ES-I3 (cell line): ENCODE data around the gene NCAPH2.

Experiments used
- H3K36me3 ChIP-seq: 2 replicates; pipeline ENCODE4 v1.6.1; 2013; ENCODE audit warnings: mild to moderate bottlenecking, low read length, control low read depth, moderate library complexity; ENCODE audit not compliant: insufficient read depth
- H3K4me1 ChIP-seq: 2 replicates; pipeline ENCODE4 v1.6.1; 2013; ENCODE audit warnings: mild to moderate bottlenecking, control low read depth, low read length; ENCODE audit not compliant: insufficient read depth
- H3K9ac ChIP-seq: 2 replicates; pipeline ENCODE4 v1.6.1; 2013; ENCODE audit warnings: low read depth, mild to moderate bottlenecking, low read length, moderate library complexity
- H3K9me3 ChIP-seq: 2 replicates; pipeline ENCODE4 v1.6.1; 2013; ENCODE audit warnings: mild to moderate bottlenecking, low read length, moderate library complexity; ENCODE audit not compliant: control insufficient read depth, insufficient read depth

The NCAPH2 gene

DNA sequence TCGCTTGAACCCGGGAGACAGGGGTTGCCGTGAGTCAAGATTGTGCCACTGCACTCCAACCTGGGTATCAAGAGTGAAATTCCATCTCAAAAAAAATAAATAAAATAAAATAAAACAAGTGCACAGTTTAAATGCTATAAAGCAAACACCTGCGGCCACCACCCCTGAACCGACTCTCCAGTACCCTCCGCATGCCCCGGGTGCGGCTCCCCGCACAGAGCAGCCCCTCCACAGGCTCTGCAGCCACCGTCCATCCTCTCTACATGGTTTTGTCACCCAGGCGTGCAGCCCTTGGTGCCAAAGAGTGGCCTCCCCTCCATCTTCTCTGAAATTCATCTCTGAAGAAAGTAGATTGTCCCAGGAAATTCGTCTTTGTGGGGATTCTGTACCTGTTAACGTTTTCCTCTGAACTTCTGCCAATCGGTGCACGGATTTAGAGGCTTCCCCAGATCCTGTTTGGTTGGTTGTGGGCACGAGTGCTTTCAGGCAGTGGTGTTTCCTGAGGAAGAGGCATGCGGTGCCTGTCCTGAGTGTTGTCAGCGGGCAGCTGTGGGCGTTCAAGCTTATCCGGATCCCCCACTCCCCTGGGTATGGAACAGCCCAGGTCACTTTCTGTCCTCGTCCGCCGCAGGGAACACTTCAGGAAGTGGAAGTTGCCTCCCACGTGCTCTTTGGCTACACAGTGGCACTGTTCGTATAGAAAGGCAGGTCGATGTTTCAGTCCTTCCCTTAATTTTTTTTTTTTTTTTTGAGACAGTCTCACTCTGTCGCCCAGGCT is 17.3 kb upstream of the NCAPH2 start:
- H3K9me3 ChIP-seq: no peaks in the 10 kb centered on the region
- H3K9ac ChIP-seq: no peak overlapping the region
- H3K4me1 ChIP-seq: no peaks in the 10 kb centered on the region
- H3K36me3 ChIP-seq: no peaks in the 10 kb centered on the region

DNA sequence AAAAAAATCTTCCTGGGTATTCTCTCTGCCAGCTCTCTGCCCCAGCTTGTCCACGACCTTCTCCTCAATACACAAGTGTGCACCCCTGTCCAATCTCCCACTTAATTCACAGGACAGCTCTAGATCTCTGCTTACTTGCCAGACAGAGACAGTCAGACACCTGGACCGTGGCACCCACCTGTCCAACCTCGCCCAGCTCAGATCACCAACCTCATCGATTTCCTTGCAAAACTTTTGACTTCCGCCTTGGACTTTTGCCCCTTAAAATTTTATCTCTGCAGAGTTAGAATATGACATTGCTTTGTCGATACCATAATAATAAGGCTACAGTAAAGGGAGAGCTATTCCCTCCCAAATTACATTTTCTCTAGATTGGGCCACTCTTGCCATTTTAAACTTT is 10.9 kb upstream of the NCAPH2 start:
- Histone ChIP-seq H3K36me3 (no peaks in the 10 kb centered on the region), H3K9ac (no peak overlapping the region), H3K4me1 (peaks cover 5% of the 10 kb centered on the region; the same call in 1 of the 2 replicates), H3K9me3 (no peaks in the 10 kb centered on the region)

GRCh38 chr22:50498322-50498890 is 9.6 kb upstream of the NCAPH2 start:
- H3K9ac ChIP-seq: peak overlapping the region; percentile 40; the same call in 1 of the 2 replicates
- no peaks in the 10 kb centered on the region for H3K9me3 ChIP-seq
- H3K4me1 ChIP-seq: peaks cover 5% of the 10 kb centered on the region; the same call in 1 of the 2 replicates
- H3K36me3 ChIP-seq: no peaks in the 10 kb centered on the region

DNA sequence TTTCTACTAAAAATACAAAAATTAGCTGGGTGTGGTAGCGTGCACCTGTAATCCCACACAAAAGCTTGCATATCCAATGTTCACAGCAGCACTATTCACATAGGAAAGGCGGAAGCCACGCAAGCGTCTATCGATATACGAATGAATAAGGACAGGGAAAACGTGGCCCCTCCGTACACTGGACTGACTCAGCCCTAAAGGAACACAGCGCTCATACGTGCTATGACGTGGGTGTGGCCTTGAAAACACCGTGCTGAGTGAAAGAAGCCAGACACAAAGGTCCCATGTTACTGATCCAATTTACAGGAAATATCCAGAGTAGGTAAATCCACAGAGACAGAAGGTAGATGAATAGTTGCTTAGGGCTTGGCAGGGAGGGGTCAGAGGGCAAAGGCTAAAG is 7.6 kb upstream of the NCAPH2 start:
- peaks cover 5% of the 10 kb centered on the region; the same call in 1 of the 2 replicates for H3K4me1 ChIP-seq
- H3K9ac ChIP-seq: no peak overlapping the region
- no peaks in the 10 kb centered on the region for H3K9me3 ChIP-seq
- H3K36me3 ChIP-seq: no peaks in the 10 kb centered on the region

- no peaks in the 10 kb centered on the region for H3K36me3 ChIP-seq
- peaks cover 5% of the 10 kb centered on the region for H3K4me1 ChIP-seq
- no peak overlapping the region for H3K9ac ChIP-seq
- H3K9me3 ChIP-seq: no peaks in the 10 kb centered on the region
Observed at GRCh38 chr22:50502096-50502495, 5.9 kb upstream of the NCAPH2 start.

GRCh38 chr22:50502628-50503474 is 5.2 kb upstream of the NCAPH2 start:
- Histone ChIP-seq H3K4me1 (peaks cover 5% of the 10 kb centered on the region), H3K9me3 (no peaks in the 10 kb centered on the region), H3K36me3 (no peaks in the 10 kb centered on the region), H3K9ac (no peak overlapping the region)

DNA sequence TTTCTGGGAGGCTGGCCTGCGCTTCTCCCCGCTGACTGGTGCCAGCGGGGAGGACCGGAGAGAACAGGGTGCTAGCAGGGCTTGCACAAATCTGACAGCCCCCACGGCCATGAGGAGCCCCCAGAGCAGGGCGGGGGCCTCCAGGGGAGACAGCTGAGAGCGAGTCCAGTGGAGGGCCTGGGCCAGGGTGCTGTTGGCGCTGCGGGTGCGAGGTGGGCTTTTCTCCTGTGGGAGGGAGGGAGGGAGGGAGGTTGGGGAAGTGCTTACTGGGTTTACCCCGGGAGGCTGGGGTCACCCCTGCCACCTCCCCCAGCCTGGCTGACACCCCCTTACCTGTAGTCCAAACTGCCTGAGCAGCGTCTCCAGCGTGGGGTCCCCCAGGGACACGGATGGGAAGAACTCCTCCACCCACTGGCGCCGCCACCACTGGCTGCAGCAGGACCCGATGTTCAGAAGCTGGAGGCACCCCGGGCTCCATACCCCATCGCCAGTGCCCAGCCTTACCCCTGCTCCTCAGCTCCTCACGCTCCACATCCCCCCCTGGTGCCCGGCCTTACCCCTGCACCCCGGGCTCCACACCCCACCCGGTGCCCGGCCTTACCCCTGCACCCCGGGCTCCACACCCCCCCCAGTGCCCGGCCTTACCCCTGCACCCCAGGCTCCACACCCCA is 4.4 kb upstream of the NCAPH2 start:
- H3K4me1 ChIP-seq: peaks cover 3% of the 10 kb centered on the region
- H3K9me3 ChIP-seq: no peaks in the 10 kb centered on the region
- H3K9ac ChIP-seq: no peak overlapping the region
- no peaks in the 10 kb centered on the region for H3K36me3 ChIP-seq

DNA sequence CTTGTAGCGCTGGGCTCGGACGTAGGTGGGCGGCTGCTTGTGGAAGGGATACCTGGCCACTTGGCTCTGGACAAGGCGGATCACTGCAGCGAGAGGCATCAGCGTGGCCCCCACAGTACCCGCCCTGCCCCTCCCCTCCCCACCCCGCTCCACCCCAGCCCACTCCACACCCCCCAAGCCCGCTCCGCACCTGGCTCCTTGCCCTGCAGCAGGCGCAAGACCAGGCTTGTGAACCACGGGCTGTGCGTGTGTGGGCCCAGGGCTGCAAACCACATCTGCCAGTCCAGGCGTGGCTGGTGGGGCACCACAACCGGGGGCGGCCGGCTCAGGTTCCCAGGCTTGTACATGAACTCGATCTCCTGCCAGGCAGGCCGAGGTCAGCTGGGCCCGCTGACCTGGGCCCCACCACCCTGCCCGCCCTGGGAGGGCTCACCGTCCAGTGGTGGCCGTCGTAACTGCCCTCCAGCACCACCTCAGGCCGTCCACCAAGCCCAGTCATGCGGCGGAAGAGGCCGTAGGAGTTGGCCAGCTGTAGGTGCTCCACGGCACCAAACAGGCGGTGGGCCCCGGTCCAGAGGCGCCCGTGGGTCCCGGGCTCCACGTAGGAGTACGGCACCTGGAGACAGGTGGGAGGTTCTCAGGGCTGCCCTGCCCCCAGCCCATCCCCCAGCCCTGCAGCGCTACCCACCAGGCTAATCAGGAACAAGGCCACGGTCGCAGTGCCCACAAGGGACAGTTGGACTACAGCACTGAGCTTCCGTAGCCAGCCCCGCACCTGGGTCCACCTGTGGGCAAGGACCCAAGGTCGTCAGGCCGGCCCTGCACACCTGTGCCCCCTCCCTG is 3.4 kb upstream of the NCAPH2 start:
- H3K9me3 ChIP-seq: no peaks in the 10 kb centered on the region
- no peaks in the 10 kb centered on the region for H3K36me3 ChIP-seq
- no peak overlapping the region for H3K9ac ChIP-seq
- H3K4me1 ChIP-seq: peaks cover 6% of the 10 kb centered on the region; the same call in 1 of the 2 replicates

DNA sequence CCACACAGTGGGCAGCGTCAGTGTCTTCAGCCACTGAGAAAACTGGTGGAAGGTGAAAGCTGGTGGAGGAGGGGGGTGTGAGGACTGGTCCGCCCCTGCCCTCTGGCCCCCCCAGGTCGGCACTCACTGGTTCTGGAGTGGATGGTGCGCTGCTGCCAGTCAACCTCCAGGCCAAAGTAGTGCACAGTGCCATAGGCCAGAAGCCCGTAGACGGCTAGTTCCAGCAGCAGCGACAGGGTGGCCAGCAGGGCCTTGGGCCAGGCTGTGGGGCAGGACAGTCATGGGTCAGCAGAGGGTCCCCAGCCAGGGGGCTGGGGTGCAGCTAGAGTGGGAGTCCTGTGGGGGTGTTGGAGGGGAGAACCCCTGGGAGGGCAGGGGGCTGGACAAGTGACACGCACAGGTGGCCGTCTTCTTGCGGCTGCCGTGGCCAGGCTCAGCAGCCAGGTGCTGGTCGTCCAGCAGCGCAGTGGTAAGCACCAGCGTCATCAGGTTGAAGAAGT is 2.7 kb upstream of the NCAPH2 start:
- Histone ChIP-seq H3K4me1 (peaks cover 6% of the 10 kb centered on the region; the same call in 1 of the 2 replicates), H3K9ac (no peak overlapping the region), H3K9me3 (no peaks in the 10 kb centered on the region), H3K36me3 (no peaks in the 10 kb centered on the region)

- Histone ChIP-seq H3K36me3 (no peaks in the 10 kb centered on the region), H3K9me3 (no peaks in the 10 kb centered on the region), H3K4me1 (peaks cover 6% of the 10 kb centered on the region; the same call in 1 of the 2 replicates), H3K9ac (no peak overlapping the region)
Observed at GRCh38 chr22:50505776-50506610, 2.0 kb upstream of the NCAPH2 start.

- peaks cover 6% of the 10 kb centered on the region; the same call in 1 of the 2 replicates for H3K4me1 ChIP-seq
- H3K36me3 ChIP-seq: no peaks in the 10 kb centered on the region
- H3K9ac ChIP-seq: peak overlapping the region; percentile 55
- no peaks in the 10 kb centered on the region for H3K9me3 ChIP-seq
Observed at GRCh38 chr22:50506611-50507420, 1.2 kb upstream of the NCAPH2 start.

DNA sequence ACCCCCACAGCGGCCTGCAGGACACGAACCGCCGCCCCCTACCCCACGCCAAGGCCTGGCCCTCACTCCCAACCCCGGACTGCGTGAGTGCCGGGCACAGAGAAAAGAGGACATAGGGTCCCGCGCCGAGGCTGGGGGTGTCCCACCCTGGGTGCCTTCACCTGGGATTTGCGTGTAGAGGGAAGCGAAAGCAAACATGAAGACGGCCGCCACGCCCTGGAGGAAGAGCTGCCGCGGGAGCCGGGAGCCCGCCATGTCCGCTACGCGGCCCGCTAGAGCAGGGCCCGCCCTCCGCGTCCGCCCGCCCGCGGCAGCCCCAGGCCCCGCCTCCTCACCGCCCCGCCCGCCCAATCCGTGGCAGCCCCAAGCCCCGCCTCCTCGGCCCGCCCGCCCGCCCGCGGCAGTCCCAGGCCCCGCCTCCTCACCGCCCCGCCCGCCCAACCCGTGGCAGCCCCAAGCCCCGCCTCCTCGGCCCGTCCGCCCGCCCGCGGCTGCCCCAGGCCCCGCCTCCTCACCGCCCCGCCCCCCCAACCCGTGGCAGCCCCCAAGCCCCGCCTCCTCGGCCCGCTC is 518 bp upstream of the NCAPH2 start, which contains the start of gene LMF2:
TSS of gene LMF2 (minus strand) at position 282 of the 570 bp plus-strand sequence. CDS start at position 255, 27 bp downstream.
- H3K4me1 ChIP-seq: peaks cover 6% of the 10 kb centered on the region; the same call in 1 of the 2 replicates
- H3K36me3 ChIP-seq: no peaks in the 10 kb centered on the region
- H3K9me3 ChIP-seq: no peaks in the 10 kb centered on the region
- H3K9ac ChIP-seq: peak within 1 kb of the TSS; percentile 84
